Stomach (tissue), 9 donors: Measurements from ENCODE around the gene NKIRAS2. TPM values are rescaled to one million over a fixed set of nuclear protein-coding genes. Genes with fewer than 3 reads are reported as not detected.

ENCODE experiments used
- DNase-seq, 2 donors: peaks; one replicate each; pipeline versions ENCODE4 v3.0.0 to v3.0.0-alpha.2; 2013 to 2019
- H3K27ac ChIP-seq, 5 donors: fragments of 200-600 bp in 4 of 5; sonication (generic) in 4 of 5; one replicate each; pipeline ENCODE4 v1.5.1; 2013 to 2019; ENCODE audit warnings: mild to moderate bottlenecking in 1 of 5, moderate library complexity in 1 of 5
- H3K27me3 ChIP-seq, 3 donors: fragments of 200-600 bp; sonication (generic); one replicate each; pipeline ENCODE4 v1.5.1; 2017 to 2019; ENCODE audit warnings: mixed run types in 1 of 3
- H3K36me3 ChIP-seq, 4 donors: fragments of 200-600 bp; sonication (generic); 1 replicate in 3 of 4; 2 replicates in 1 of 4; pipeline ENCODE4 v1.5.1; 2016 to 2019
- H3K4me1 ChIP-seq, 4 donors: fragments of 200-600 bp; sonication (generic); one replicate each; pipeline ENCODE4 v1.5.1; 2016 to 2019
- H3K4me3 ChIP-seq, 4 donors: fragments of 200-600 bp; sonication (generic) in 3 of 4; one replicate each; pipeline ENCODE4 v1.5.1; 2016 to 2019; ENCODE audit warnings: mild to moderate bottlenecking in 1 of 4
- H3K9me3 ChIP-seq, 4 donors: fragments of 200-600 bp; sonication (generic); one replicate each; pipeline ENCODE4 v1.5.1; 2016 to 2019
- EP300 ChIP-seq: sonication (generic); formaldehyde crosslinking; IDR thresholded peaks from one replicate; pipeline ENCODE4 v1.6.1; 2017; ENCODE audit warnings: antibody characterized with exemption
- POLR2A ChIP-seq, 4 donors: fragments of 450-650 bp; IDR thresholded peaks; one replicate each; pipeline ENCODE4 v1.6.1; 2016; ENCODE audit warnings: antibody characterized with exemption in 4 of 4, control low read depth in 2 of 4, mild to moderate bottlenecking in 1 of 4, moderate library complexity in 1 of 4
- POLR2AphosphoS5 ChIP-seq, 3 donors: sonication (generic); formaldehyde crosslinking; IDR thresholded peaks; one replicate each; pipeline ENCODE4 v1.6.1; 2016; ENCODE audit warnings: antibody characterized with exemption in 3 of 3
- WGBS, 5 donors: extraction: QIAGEN DNeasy Blood & Tissue Kit in 3 of 5; methylation state at CpG; one replicate each; pipeline versions ENCODE4 v1.1.5 to v1.1.7; 2013 to 2018; 5-methylcytosine and 5-hydroxymethylcytosine counted together
- intact Hi-C: fragments of 100-400 bp; cut with DNase I; formaldehyde crosslinking; loops from one replicate; pipeline ENCODE4 v1.15.1; 2023; ENCODE audit warnings: low total_unique reads
- polyA plus RNA-seq, 3 donors: library from polyadenylated mRNA; stranded (reverse); fragments of 200-250 nt; gene quantifications; one replicate each; pipeline ENCODE4 v1.2.3, GENCODE V29; 2013
- total RNA-seq, 5 donors: library from RNA; depleted of rRNA; stranded (reverse); fragments of >200 nt; gene quantifications; one replicate each; pipeline versions ENCODE4 v1.1.0 to v1.2.3, GENCODE V29; 2014 to 2016
- TF ChIP-seq, protein P1 (sequence below), 7 experiments: fragments of 450-650 bp in 4 of 7; fragments of 200-600 bp in 3 of 7; sonication (generic) in 3 of 7; IDR thresholded peaks; one replicate each; pipeline ENCODE4 v1.5.1; 2016 to 2019; ENCODE audit warnings: antibody characterized with exemption in 7 of 7, control low read depth in 2 of 7, mild to moderate bottlenecking in 1 of 7
- donor health status: healthy with polysubstance abuse.
- donor health status: Bipolar disorder and iron deficiency.
- donor health status: healthy.

The NKIRAS2 gene
- total and polyA plus RNA-seq, 8 donors: 7.5 to 28.5 (median 20.8) TPM

GRCh38 chr17:42061646-42062487 is 42.0 kb downstream of the NKIRAS2 start:
- Histone ChIP-seq H3K4me3 (no peak overlapping the region), H3K27ac (no peak overlapping the region), H3K4me1 (no peaks in the 10 kb centered on the region), H3K9me3 (no peaks in the 10 kb centered on the region), H3K36me3 (no peaks in the 10 kb centered on the region), H3K27me3 (peaks cover 0 to 12% (median 0%) of the 10 kb centered on the region in 3 donors)
- 64 to 71% (median 68%) methylated on average over 4 to 5 of the region's 5 CpGs for WGBS, 5 donors
- TF ChIP-seq EP300: no peak
- no peak for DNase-seq
- intact Hi-C loops: no loop called here

- 83 to 88% (median 87%) methylated on average over 12 to 14 of the region's 14 CpGs for WGBS, 5 donors
- intact Hi-C loops: no loop called here
- no peak for DNase-seq
- Histone ChIP-seq H3K27me3 (peaks cover 0 to 12% (median 0%) of the 10 kb centered on the region in 3 donors), H3K36me3 (no peaks in the 10 kb centered on the region), H3K9me3 (no peaks in the 10 kb centered on the region), H3K27ac (no peak overlapping the region), H3K4me3 (no peak overlapping the region), H3K4me1 (no peaks in the 10 kb centered on the region)
- no peak for TF ChIP-seq POLR2AphosphoS5 (IDR thresholded peaks at IDR 0.05)
- TF ChIP-seq, protein P1, sequence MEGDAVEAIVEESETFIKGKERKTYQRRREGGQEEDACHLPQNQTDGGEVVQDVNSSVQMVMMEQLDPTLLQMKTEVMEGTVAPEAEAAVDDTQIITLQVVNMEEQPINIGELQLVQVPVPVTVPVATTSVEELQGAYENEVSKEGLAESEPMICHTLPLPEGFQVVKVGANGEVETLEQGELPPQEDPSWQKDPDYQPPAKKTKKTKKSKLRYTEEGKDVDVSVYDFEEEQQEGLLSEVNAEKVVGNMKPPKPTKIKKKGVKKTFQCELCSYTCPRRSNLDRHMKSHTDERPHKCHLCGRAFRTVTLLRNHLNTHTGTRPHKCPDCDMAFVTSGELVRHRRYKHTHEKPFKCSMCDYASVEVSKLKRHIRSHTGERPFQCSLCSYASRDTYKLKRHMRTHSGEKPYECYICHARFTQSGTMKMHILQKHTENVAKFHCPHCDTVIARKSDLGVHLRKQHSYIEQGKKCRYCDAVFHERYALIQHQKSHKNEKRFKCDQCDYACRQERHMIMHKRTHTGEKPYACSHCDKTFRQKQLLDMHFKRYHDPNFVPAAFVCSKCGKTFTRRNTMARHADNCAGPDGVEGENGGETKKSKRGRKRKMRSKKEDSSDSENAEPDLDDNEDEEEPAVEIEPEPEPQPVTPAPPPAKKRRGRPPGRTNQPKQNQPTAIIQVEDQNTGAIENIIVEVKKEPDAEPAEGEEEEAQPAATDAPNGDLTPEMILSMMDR (IDR thresholded peaks at IDR 0.05): no peak
- no peak for TF ChIP-seq EP300
- TF ChIP-seq POLR2A (IDR thresholded peaks at IDR 0.05): no peak
Observed at GRCh38 chr17:42062681-42063080, 42.8 kb downstream of the NKIRAS2 start.

- 70 to 86% (median 81%) methylated on average over 2 of the region's 2 CpGs for WGBS, 5 donors
- Histone ChIP-seq H3K4me1 (no peaks in the 10 kb centered on the region), H3K27me3 (peaks cover 0 to 8% (median 0%) of the 10 kb centered on the region in 3 donors), H3K36me3 (no peaks in the 10 kb centered on the region), H3K9me3 (no peaks in the 10 kb centered on the region), H3K4me3 (no peak overlapping the region), H3K27ac (no peak overlapping the region)
- TF ChIP-seq POLR2AphosphoS5 (IDR thresholded peaks at IDR 0.05) (no peak), EP300 (no peak), POLR2A (IDR thresholded peaks at IDR 0.05) (no peak)
- TF ChIP-seq, protein P1 (IDR thresholded peaks at IDR 0.05): no peak
- intact Hi-C loops: no loop called here
- DNase-seq: peak in 1 of 2 donors; percentile 46
Observed at GRCh38 chr17:42065201-42065600, 45.3 kb downstream of the NKIRAS2 start.

- Histone ChIP-seq H3K4me3 (no peak overlapping the region), H3K27me3 (peaks cover 0 to 31% (median 19%) of the 10 kb centered on the region in 3 donors), H3K4me1 (peaks cover 8 to 10% (median 9%) of the 10 kb centered on the region in 4 donors), H3K36me3 (no peaks in the 10 kb centered on the region), H3K27ac (no peak overlapping the region), H3K9me3 (no peaks in the 10 kb centered on the region)
- TF ChIP-seq, protein P1 (IDR thresholded peaks at IDR 0.05): peak in 5 of 7 experiments; percentile 82 to 98 (median 95)
- no peak for TF ChIP-seq POLR2A (IDR thresholded peaks at IDR 0.05)
- intact Hi-C loops: no loop called here
- DNase-seq: peak; percentile 74 to 80
- 20 to 28% (median 27%) methylated on average over 11 to 12 of the region's 12 CpGs for WGBS, 5 donors
Observed at GRCh38 chr17:42067371-42068091, 47.6 kb downstream of the NKIRAS2 start.
